Fibroblast of lung (primary cell): ENCODE measurements around the gene CD226. TPM values are rescaled to one million over a fixed set of nuclear protein-coding genes. Genes with fewer than 3 reads are reported as not detected.

ENCODE experiments used
- DNase-seq, 2 donors: peaks; one replicate each; pipeline versions ENCODE4 v3.0.0 to v3.0.0-alpha.2; 2010; ENCODE audit warnings: low read depth in 2 of 2
- H2AFZ ChIP-seq: 2 replicates; pipeline ENCODE4 v1.5.1; 2012; ENCODE audit warnings: low read length, control low read depth, inconsistent platforms
- H3K27ac ChIP-seq: 2 replicates; pipeline ENCODE4 v1.5.1; 2011; ENCODE audit warnings: low read length, control low read depth; ENCODE audit not compliant: insufficient read depth
- H3K27me3 ChIP-seq: 2 replicates; pipeline ENCODE4 v1.5.1; 2011; ENCODE audit warnings: mild to moderate bottlenecking, low read length; ENCODE audit not compliant: control insufficient read depth, insufficient read depth
- H3K36me3 ChIP-seq: 2 replicates; pipeline ENCODE4 v1.5.1; 2011; ENCODE audit warnings: low read length; ENCODE audit not compliant: control insufficient read depth, insufficient read depth
- H3K4me1 ChIP-seq: 2 replicates; pipeline ENCODE4 v1.5.1; 2011; ENCODE audit warnings: low read length; ENCODE audit not compliant: control insufficient read depth, insufficient read depth; ENCODE audit errors: extremely low read depth
- H3K4me2 ChIP-seq: 2 replicates; pipeline ENCODE4 v1.5.1; 2011; ENCODE audit warnings: low read length, control low read depth; ENCODE audit not compliant: insufficient read depth; ENCODE audit errors: extremely low read depth
- H3K4me3 ChIP-seq, 4 experiments: fragments of 200-600 bp in 1 of 4; sonication (generic) in 1 of 4; replicated peaks in 1 of 4; 2 replicates each; pipeline ENCODE4 v1.5.1; 2011 to 2016; ENCODE audit warnings: low read length in 4 of 4, low read depth in 3 of 4, mild to moderate bottlenecking in 3 of 4, control low read depth in 2 of 4, inconsistent platforms in 1 of 4, mixed read lengths in 1 of 4; ENCODE audit not compliant: insufficient read depth in 1 of 4; ENCODE audit errors: control extremely low read depth in 1 of 4
- H3K79me2 ChIP-seq: 2 replicates; pipeline ENCODE4 v1.5.1; 2012; ENCODE audit warnings: mild to moderate bottlenecking, low read length, inconsistent platforms; ENCODE audit not compliant: control insufficient read depth, insufficient read depth
- H3K9ac ChIP-seq: 2 replicates; pipeline ENCODE4 v1.5.1; 2011; ENCODE audit warnings: mild to moderate bottlenecking, low read length, control low read depth; ENCODE audit not compliant: insufficient read depth
- H3K9me3 ChIP-seq: 2 replicates; pipeline ENCODE4 v1.5.1; 2012; ENCODE audit warnings: low read depth, low read length; ENCODE audit not compliant: control insufficient read depth, insufficient read depth
- H4K20me1 ChIP-seq: 2 replicates; pipeline ENCODE4 v1.5.1; 2011; ENCODE audit warnings: low read length; ENCODE audit not compliant: control insufficient read depth, insufficient read depth; ENCODE audit errors: extremely low read depth
- CTCF ChIP-seq, 2 donors: IDR thresholded peaks in 1 of 2; conservative IDR thresholded peaks in 1 of 2; 1 replicate in 1 of 2; 2 replicates in 1 of 2; pipeline ENCODE4 v1.5.1; 2011 to 2012; ENCODE audit warnings: low read length in 2 of 2, control low read depth in 1 of 2, inconsistent platforms in 1 of 2, low read depth in 1 of 2, mild to moderate bottlenecking in 1 of 2
- EZH2 ChIP-seq: IDR thresholded peaks from 2 replicates; pipeline ENCODE4 v1.5.1; 2012; ENCODE audit warnings: low read length, control low read depth, mild to moderate bottlenecking; ENCODE audit errors: missing control alignments
- polyA plus RNA-seq, 2 donors: library from polyadenylated mRNA; depleted of rRNA in 1 of 2; stranded (reverse) in 1 of 2; unstranded in 1 of 2; fragments of >200 nt; gene quantifications; 2 replicates each; pipeline ENCODE4 v1.2.1, GENCODE V29; 2011 to 2012; ENCODE audit warnings: missing spikeins in 1 of 2
- total RNA-seq: library from RNA; depleted of rRNA; stranded (reverse); fragments of >200 nt; gene quantifications from 2 replicates; pipeline ENCODE4 v1.2.1, GENCODE V29; 2014

Gene CD226
- total and polyA plus RNA-seq, 2 donors (not counting 1 experiment from before 2014, with no cell fraction given) = 0.33 to 0.42 TPM

- no peak overlapping the region for H2AFZ ChIP-seq
- no peaks in the 10 kb centered on the region for H3K36me3 ChIP-seq
- no peaks in the 10 kb centered on the region for H3K9me3 ChIP-seq
- no peak overlapping the region for H3K4me2 ChIP-seq
- no peaks in the 10 kb centered on the region for H4K20me1 ChIP-seq
- TF ChIP-seq EZH2 (no peak), CTCF (conservative IDR thresholded peaks at IDR 0.05 in 1 of 2, IDR thresholded peaks at IDR 0.05 in 1 of 2; ENCODE audit: low read depth in 1 of 2, low read length in 2 of 2) (no peak)
- no peaks in the 10 kb centered on the region for H3K4me1 ChIP-seq
- H3K27me3 ChIP-seq = no peaks in the 10 kb centered on the region
- no peak overlapping the region for H3K9ac ChIP-seq
- DNase-seq = no peak
- no peak overlapping the region for H3K27ac ChIP-seq
- no peak overlapping the region for H3K4me3 ChIP-seq
- no peaks in the 10 kb centered on the region for H3K79me2 ChIP-seq
Observed at GRCh38 chr18:69820538-69820937, 127.1 kb downstream of the CD226 start.

GRCh38 chr18:69819460-69819859, 128.2 kb downstream of the CD226 start:
- Histone ChIP-seq H3K4me1 (no peaks in the 10 kb centered on the region), H3K9ac (no peak overlapping the region), H2AFZ (no peak overlapping the region), H3K79me2 (no peaks in the 10 kb centered on the region), H3K36me3 (no peaks in the 10 kb centered on the region), H3K4me3 (no peak overlapping the region), H3K4me2 (no peak overlapping the region), H4K20me1 (no peaks in the 10 kb centered on the region), H3K9me3 (no peaks in the 10 kb centered on the region), H3K27ac (no peak overlapping the region), H3K27me3 (no peaks in the 10 kb centered on the region)
- no peak for DNase-seq
- TF ChIP-seq EZH2 = no peak
- TF ChIP-seq CTCF (conservative IDR thresholded peaks at IDR 0.05 in 1 of 2, IDR thresholded peaks at IDR 0.05 in 1 of 2; ENCODE audit: low read depth in 1 of 2, low read length in 2 of 2) = no peak

GRCh38 chr18:69817335-69817940, 130.2 kb downstream of the CD226 start:
- no peaks in the 10 kb centered on the region for H3K27me3 ChIP-seq
- H2AFZ ChIP-seq = no peak overlapping the region
- no peak for TF ChIP-seq EZH2
- TF ChIP-seq CTCF (conservative IDR thresholded peaks at IDR 0.05 in 1 of 2, IDR thresholded peaks at IDR 0.05 in 1 of 2; ENCODE audit: low read depth in 1 of 2, low read length in 2 of 2) = peak in 1 of 2 donors; percentile 2
- H3K4me1 ChIP-seq = no peaks in the 10 kb centered on the region
- no peaks in the 10 kb centered on the region for H4K20me1 ChIP-seq
- no peaks in the 10 kb centered on the region for H3K36me3 ChIP-seq
- H3K4me2 ChIP-seq = no peak overlapping the region
- H3K27ac ChIP-seq = peak overlapping the region; percentile 58
- H3K4me3 ChIP-seq = no peak overlapping the region
- DNase-seq = peak; percentile 87 to 97
- no peaks in the 10 kb centered on the region for H3K79me2 ChIP-seq
- H3K9ac ChIP-seq = no peak overlapping the region
- H3K9me3 ChIP-seq = no peaks in the 10 kb centered on the region
